Fibroblast of skin of right biceps (primary cell): ENCODE results near the gene REEP3.

Source experiments
- DNase-seq: peaks from one replicate; pipeline ENCODE4 v3.0.0-alpha.2; 2013

REEP3 gene

DNA sequence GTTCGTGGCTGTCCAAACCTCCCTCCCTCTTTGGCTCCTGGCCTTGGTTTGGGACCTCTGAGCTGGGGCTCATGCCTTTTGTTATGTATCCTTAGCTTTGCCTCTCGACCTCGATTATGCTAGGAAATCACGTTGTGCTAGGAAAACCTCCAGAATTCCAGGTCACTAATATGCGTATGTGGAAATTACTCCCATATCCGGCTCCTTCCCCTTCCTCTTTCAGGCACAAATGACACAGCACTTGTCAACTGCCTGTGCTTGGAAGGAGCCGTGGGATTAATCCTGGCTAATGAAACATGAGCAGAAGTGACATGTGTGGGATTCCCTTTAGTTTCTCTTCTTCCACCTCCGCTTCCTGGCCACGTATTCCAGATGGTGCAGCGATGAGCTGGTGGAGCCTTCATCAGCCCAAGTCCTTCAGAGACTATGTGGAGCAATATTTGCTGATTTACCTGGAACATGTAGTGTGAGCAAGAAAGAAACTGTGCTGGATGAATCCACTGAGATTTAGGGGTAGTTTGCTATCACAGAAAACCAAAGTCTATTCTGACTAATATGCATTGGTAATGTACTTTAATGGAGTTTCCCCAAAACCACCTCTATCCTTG, 149.2 kb downstream of the REEP3 start:
- DNase-seq = peak; percentile 49

DNA sequence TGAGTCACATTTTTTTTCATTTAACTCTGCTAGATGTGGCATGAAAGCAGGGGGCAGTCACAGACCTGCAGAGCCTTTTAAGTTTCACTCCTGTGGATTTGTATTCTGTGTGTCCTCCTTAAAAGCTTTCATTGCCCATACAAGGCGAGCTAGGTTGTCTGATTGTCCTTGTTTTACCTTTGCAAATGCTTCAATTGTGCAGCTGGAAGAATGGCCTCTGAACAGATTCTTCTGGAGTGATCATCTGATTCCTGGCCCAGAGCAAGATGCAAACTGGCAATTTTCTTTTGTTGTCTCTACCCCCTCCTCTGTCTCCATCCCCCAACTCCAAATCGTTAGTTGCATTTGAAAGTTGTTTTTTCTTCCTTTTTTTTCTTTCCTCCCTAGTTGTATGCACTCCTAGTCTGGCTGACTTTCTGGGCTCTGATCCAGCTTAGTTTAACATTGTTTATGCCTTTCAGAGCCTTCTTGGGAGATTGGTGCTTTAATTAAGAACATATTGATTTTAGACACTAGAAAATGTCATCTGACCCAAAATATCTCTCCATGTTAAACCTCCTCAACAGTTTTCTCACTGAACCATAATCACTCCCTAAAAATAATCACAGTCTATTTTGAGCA, 150.2 kb downstream of the REEP3 start:
- DNase-seq = peak; percentile 94

DNA sequence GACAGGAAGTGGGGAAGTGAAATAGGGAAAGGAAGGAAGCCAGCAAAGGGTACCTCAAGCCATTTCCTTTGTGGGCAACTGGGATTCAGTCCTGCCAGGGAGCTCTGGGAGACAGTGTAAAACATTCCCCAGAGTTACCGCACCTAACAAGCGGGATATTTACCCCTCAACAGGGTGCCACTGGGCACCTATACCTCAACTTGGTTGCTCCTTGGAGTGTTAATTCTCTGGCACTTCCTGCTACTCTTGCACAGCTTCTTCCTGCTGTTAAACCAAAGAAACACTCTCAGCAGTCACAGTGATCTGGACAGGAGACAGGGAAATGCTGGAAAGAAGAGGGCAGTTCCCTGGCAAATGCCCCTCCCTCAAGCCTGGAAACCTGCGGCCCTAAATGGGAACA, 151.3 kb downstream of the REEP3 start:
- no peak for DNase-seq

DNA sequence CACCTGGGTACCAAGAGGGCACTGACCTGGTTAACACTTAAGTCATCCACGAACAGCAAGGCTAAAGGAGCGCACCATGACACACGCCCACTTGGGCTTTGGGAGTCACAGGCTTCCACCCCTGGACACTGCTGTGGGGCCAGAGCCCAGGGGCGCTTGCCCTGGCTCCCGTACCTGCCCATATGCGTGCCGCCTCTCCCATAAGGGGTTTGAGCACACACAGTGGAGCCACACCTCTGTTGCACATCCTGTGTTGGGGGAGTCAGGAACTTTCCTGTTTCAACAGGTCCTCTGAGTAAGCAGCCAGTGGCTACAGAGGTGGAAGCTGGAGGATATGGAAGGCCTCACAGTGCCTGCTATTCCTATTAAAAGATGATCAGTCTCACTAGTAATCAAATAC, 152.0 kb downstream of the REEP3 start:
- no peak for DNase-seq

DNA sequence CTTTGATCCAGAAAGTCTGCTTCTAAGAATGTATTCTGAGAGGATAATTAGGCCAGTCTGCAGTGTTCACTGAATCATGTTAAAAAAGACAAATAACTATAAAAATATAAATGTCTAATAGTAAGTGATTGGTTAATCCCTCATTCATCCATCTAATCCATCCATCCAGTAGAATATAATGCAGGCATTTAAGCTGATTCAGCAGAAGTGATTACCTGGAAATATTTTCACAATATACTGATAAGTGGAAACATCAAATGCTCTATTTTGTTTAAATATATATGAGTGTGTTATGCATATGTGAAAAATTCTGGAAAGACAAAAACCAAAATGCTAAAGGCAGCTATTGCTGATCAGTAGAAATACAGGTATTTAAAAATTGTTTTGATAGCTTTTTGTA, 152.6 kb downstream of the REEP3 start:
- DNase-seq = no peak
